MCF 10A (cell line): ENCODE data around the gene S1PR2. TPM values are rescaled to one million over a fixed set of nuclear protein-coding genes. Genes with fewer than 3 reads are reported as not detected.

ENCODE experiments used
- BruUV-seq: library from RNA; stranded (reverse); fragments of 400-500 nt; replicated peaks from 2 replicates; lab custom pipeline; 2021; lab: Mats Ljungman, UMichigan
- CTCF ChIA-PET: fragments of 300-600 bp; sonication (Branson Sonifier 250); formaldehyde crosslinking; extraction: SDS; loops from one replicate; lab custom pipeline; 2021; ENCODE audit warnings: antibody characterized with exemption, inconsistent platforms; lab: Yijun Ruan, JAX
- POLR2A ChIA-PET: fragments of 300-600, 350-650 bp; sonication (Branson Sonifier 250); formaldehyde crosslinking; extraction: SDS; loops from one replicate; lab custom pipeline; 2020; ENCODE audit warnings: antibody characterized with exemption, inconsistent platforms; lab: Yijun Ruan, JAX
- DNase-seq: peaks from one replicate; pipeline ENCODE4 v3.0.0-alpha.2; 2018; ENCODE audit not compliant: unreplicated experiment
- H3K27ac Mint-ChIP-seq: one replicate; pipeline ENCODE4 v1.8.0; 2022; ENCODE audit warnings: mild to moderate bottlenecking, low read depth, mixed read lengths; ENCODE audit not compliant: unreplicated experiment
- H3K27me3 Mint-ChIP-seq: one replicate; pipeline ENCODE4 v1.8.0; 2022; ENCODE audit warnings: mixed read lengths; ENCODE audit not compliant: insufficient read depth, unreplicated experiment
- H3K36me3 Mint-ChIP-seq: one replicate; pipeline ENCODE4 v1.8.0; 2022; ENCODE audit warnings: mild to moderate bottlenecking, moderate library complexity, mixed read lengths; ENCODE audit not compliant: insufficient read depth, unreplicated experiment
- H3K4me1 Mint-ChIP-seq: one replicate; pipeline ENCODE4 v1.8.0; 2022; ENCODE audit warnings: mixed read lengths; ENCODE audit not compliant: insufficient read depth, unreplicated experiment
- H3K4me3 Mint-ChIP-seq: one replicate; pipeline ENCODE4 v1.8.0; 2022; ENCODE audit warnings: mild to moderate bottlenecking, moderate library complexity, mixed read lengths; ENCODE audit not compliant: unreplicated experiment
- H3K9me3 Mint-ChIP-seq: one replicate; pipeline ENCODE4 v1.8.0; 2022; ENCODE audit warnings: mixed read lengths; ENCODE audit not compliant: unreplicated experiment
- CTCF ChIP-seq: fragments of 200-600 bp; IDR thresholded peaks from one replicate; pipeline ENCODE4 v1.8.0; 2022; ENCODE audit warnings: antibody characterized with exemption, mild to moderate bottlenecking; ENCODE audit not compliant: unreplicated experiment
- intact Hi-C: fragments of 100-400 bp; cut with micrococcal nuclease; formaldehyde crosslinking; loops from 2 replicates; pipeline ENCODE4 v1.14.1; 2022
- total RNA-seq: library from RNA; stranded (reverse); gene quantifications from 2 replicates; pipeline ENCODE4 v1.2.3, GENCODE V29; 2022

S1PR2 gene
- total RNA-seq, 1 experiment from 2014 or later: 0.89 TPM

DNA sequence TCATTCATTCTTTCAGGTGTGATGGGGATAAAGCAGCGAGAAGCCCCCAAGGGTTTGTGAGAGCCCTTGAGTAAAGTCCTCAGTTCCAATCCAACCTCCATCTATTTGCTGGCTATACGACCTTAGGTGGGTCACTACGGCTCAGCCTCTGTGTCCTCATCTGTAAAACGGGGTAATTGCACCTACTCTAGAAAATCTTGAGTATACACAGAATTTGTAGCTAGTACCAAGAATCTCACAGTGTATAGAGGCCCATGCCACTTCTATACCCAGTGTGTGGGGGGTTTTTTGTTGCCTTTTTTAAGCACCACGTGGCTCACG is 36.0 kb downstream of the S1PR2 start:
- Mint-ChIP-seq H3K4me3 (peak overlapping the region; percentile 92), H3K36me3 (no peaks in the 10 kb centered on the region), H3K27ac (no peak overlapping the region), H3K27me3 (no peaks in the 10 kb centered on the region), H3K9me3 (no peaks in the 10 kb centered on the region), H3K4me1 (no peaks in the 10 kb centered on the region)
- no peak for TF ChIP-seq CTCF
- BruUV-seq: no TSS peak
- intact Hi-C loops: loop anchor here (2.0 kb wide), 1 partner anchor 56 kb away; no protein-coding TSS in a partner anchor
- no peak for DNase-seq
- ChIA-PET CTCF (interaction anchor here (0.6 to 0.7 kb wide), 2 partner anchors 76 to 261 kb away, joined by 3 to 4 read pairs; partner anchors contain the start of gene ICAM1), POLR2A (interaction anchor here (0.6 to 2.6 kb wide), 9 partner anchors 9 to 1337 kb away, joined by 3 to 7 read pairs (median 3); partner anchors contain the start of gene EIF3G)

GRCh38 chr19:10194500-10195198 is 36.5 kb downstream of the S1PR2 start, which contains the start of gene DNMT1:
DNMT1 (minus strand) TSS chr19:10194953; CDS start chr19:10194899, 54 bp downstream.
- ChIA-PET POLR2A (interaction anchor here (0.6 to 2.6 kb wide), 11 partner anchors 10 to 1337 kb away, joined by 3 to 7 read pairs (median 4); partner anchors contain the start of genes EIF3G and S1PR2), CTCF (interaction anchor here (0.6 to 0.8 kb wide), 3 partner anchors 76 to 266 kb away, joined by 3 to 4 read pairs (median 3); partner anchors contain the start of gene ICAM1)
- intact Hi-C loops: loop anchor here (1.0 to 2.0 kb wide), 2 partner anchors 36 to 56 kb away; no protein-coding TSS in a partner anchor
- Mint-ChIP-seq H3K27me3 (no peaks in the 10 kb centered on the region), H3K9me3 (no peaks in the 10 kb centered on the region), H3K27ac (peak within 1 kb of the TSS; percentile 57), H3K36me3 (no peaks in the 10 kb centered on the region), H3K4me3 (peak within 1 kb of the TSS; percentile 92), H3K4me1 (no peaks in the 10 kb centered on the region)
- TSS peak; percentile 47 for BruUV-seq
- peak; percentile 96 for DNase-seq
- TF ChIP-seq CTCF: no peak

GRCh38 chr19:10193790-10194499 is 37.2 kb downstream of the S1PR2 start:
- intact Hi-C loops: loop anchor here (1.0 to 2.0 kb wide), 2 partner anchors 36 to 57 kb away; no protein-coding TSS in a partner anchor
- TF ChIP-seq CTCF: no peak
- CTCF ChIA-PET: interaction anchor here (0.6 to 0.8 kb wide), 2 partner anchors 210 to 266 kb away, joined by 3 read pairs; partner anchors contain the start of gene CDC37
- H3K4me3 Mint-ChIP-seq: peak overlapping the region; percentile 92
- no peaks in the 10 kb centered on the region for H3K9me3 Mint-ChIP-seq
- POLR2A ChIA-PET: interaction anchor here (0.6 to 2.6 kb wide), 7 partner anchors 12 to 166 kb away, joined by 3 to 7 read pairs (median 4); partner anchors contain the start of genes EIF3G and S1PR2
- BruUV-seq: no TSS peak
- no peaks in the 10 kb centered on the region for H3K4me1 Mint-ChIP-seq
- peak; percentile 47 for DNase-seq
- H3K36me3 Mint-ChIP-seq: no peaks in the 10 kb centered on the region
- H3K27me3 Mint-ChIP-seq: no peaks in the 10 kb centered on the region
- peak overlapping the region; percentile 57 for H3K27ac Mint-ChIP-seq
